ENCODE data around the gene IL9R. TPM values are rescaled to one million over a fixed set of nuclear protein-coding genes. Genes with fewer than 3 reads are reported as not detected.
"Not testable (repeated sequence)": the region's sequence is repeated elsewhere in the genome, so short reads cannot be mapped to it uniquely, and the experiment has no call there.

Gene IL9R
- total and polyA plus RNA-seq, 2 donors (not counting 1 experiment from before 2014, with no cell fraction given) = 6.6 to 8.7 TPM

DNA sequence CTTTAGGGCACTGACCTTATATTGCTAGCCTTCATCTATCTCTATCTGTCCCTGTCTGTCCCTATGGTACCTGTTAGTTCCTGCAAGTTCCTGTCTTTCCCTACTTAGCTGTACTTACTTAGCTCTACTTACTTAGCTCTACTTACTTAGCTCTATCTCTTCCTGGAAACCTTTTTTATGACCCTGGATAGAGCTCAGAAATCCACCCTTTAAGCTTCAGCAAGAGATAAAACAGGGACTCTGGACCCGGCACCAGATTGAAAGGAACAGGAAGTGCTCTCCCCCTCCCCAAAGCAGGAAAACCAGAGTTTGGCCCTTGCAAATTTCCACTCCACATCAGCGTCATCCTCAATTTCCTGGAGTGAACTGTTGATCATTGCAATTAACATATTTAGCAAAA, 12.3 kb upstream of the IL9R start:
- ATAC-seq (ENCODE audit: low read depth) = no peak
- DNase-seq = no peak
- peaks cover 4% of the 10 kb centered on the region for H3K27me3 Mint-ChIP-seq
- Histone ChIP-seq H3K27ac (ENCODE audit: low read length in 2 of 2) (no peak overlapping the region), H3K36me3 (replicated peaks in 1 of 2; ENCODE audit: control extremely low read depth in 1 of 2, control insufficient read depth in 1 of 2, extremely low read depth in 1 of 2, insufficient read depth in 2 of 2, low read length in 1 of 2) (no peaks in the 10 kb centered on the region), H3K9me3 (ENCODE audit: control extremely low read depth in 1 of 3, control insufficient read depth in 2 of 3, insufficient read depth in 1 of 3, low read length in 2 of 3) (peaks cover 0 to 14% (median 3%) of the 10 kb centered on the region in 3 donors), H2AFZ (ENCODE audit: insufficient read depth, low read depth, low read length, poor library complexity, severe bottlenecking) (no peak overlapping the region), H3K4me2 (replicated peaks; ENCODE audit: low read depth, low read length, poor library complexity, severe bottlenecking) (no peak overlapping the region), H3K4me3 (ENCODE audit: control extremely low read depth in 1 of 5, extremely low read depth in 1 of 5, insufficient read depth in 1 of 5, low read depth in 2 of 5, low read length in 4 of 5) (no peak overlapping the region), H3K9ac (ENCODE audit: low read length) (no peak overlapping the region), H3K27me3 (replicated peaks in 1 of 4; ENCODE audit: control extremely low read depth in 1 of 4, control insufficient read depth in 3 of 4, insufficient read depth in 4 of 4, low read length in 3 of 4) (no peaks in the 10 kb centered on the region), H3K4me1 (ENCODE audit: control insufficient read depth in 2 of 2, insufficient read depth in 2 of 2, low read length in 2 of 2) (no peaks in the 10 kb centered on the region), H4K20me1 (ENCODE audit: control insufficient read depth, insufficient read depth, low read length, poor library complexity, severe bottlenecking) (no peaks in the 10 kb centered on the region), H3K79me2 (ENCODE audit: control insufficient read depth, insufficient read depth, low read length) (no peaks in the 10 kb centered on the region)
- ChIA-PET POLR2A (no interaction called here), CTCF (no interaction called here)
- 80% methylated on average over 2 of the region's 2 CpGs for WGBS (ENCODE audit: insufficient coverage)
- intact Hi-C loops (cut with micrococcal nuclease) = no loop called here
- TF ChIP-seq CTCF (IDR thresholded peaks at IDR 0.05) (no peak), EZH2 (IDR thresholded peaks at IDR 0.05; ENCODE audit: borderline replicate concordance, insufficient read depth, low read depth, low read length, poor library complexity, severe bottlenecking) (no peak)
- no peaks in the 10 kb centered on the region for H3K4me1 Mint-ChIP-seq
- peaks cover 1% of the 10 kb centered on the region for H3K9me3 Mint-ChIP-seq (ENCODE audit: insufficient read depth)
- H3K27ac Mint-ChIP-seq = no peak overlapping the region
- no peak overlapping the region for H3K4me3 Mint-ChIP-seq

DNA sequence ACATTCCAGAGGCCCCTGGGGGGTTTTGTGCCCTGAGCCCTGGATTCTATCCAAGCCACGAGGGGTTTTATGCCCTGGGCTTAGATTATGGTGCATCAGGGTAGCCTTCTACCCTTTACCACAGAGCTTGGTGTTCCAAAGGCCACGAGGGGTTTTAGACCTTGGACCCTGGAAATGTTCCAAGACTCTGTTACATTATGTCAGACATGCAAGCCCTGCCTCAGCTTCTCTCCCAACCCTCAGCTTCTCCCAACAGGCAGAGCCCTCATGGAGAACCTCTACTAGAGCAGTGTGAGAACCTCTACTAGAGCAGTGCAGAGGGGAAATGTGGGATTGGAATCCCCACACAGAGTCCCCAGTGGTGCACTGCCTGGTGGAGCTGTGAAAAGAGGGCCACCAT, 10.5 kb upstream of the IL9R start:
- H3K9ac ChIP-seq (ENCODE audit: low read length); ATAC-seq (ENCODE audit: low read depth); H3K4me1 ChIP-seq (ENCODE audit: control insufficient read depth in 2 of 2, insufficient read depth in 2 of 2, low read length in 2 of 2); DNase-seq; H3K4me3 Mint-ChIP-seq; H3K27ac Mint-ChIP-seq; H3K4me3 ChIP-seq (ENCODE audit: control extremely low read depth in 1 of 5, extremely low read depth in 1 of 5, insufficient read depth in 1 of 5, low read depth in 2 of 5, low read length in 4 of 5); H3K27me3 Mint-ChIP-seq; H3K9me3 Mint-ChIP-seq (ENCODE audit: insufficient read depth); H3K36me3 ChIP-seq (replicated peaks in 1 of 2; ENCODE audit: control extremely low read depth in 1 of 2, control insufficient read depth in 1 of 2, extremely low read depth in 1 of 2, insufficient read depth in 2 of 2, low read length in 1 of 2); H3K27ac ChIP-seq (ENCODE audit: low read length in 2 of 2); POLR2A ChIA-PET; CTCF ChIA-PET; intact Hi-C loops (cut with micrococcal nuclease); H3K27me3 ChIP-seq (replicated peaks in 1 of 4; ENCODE audit: control extremely low read depth in 1 of 4, control insufficient read depth in 3 of 4, insufficient read depth in 4 of 4, low read length in 3 of 4); H3K79me2 ChIP-seq (ENCODE audit: control insufficient read depth, insufficient read depth, low read length); H4K20me1 ChIP-seq (ENCODE audit: control insufficient read depth, insufficient read depth, low read length, poor library complexity, severe bottlenecking); H3K4me2 ChIP-seq (replicated peaks; ENCODE audit: low read depth, low read length, poor library complexity, severe bottlenecking); H3K4me1 Mint-ChIP-seq; H2AFZ ChIP-seq (ENCODE audit: insufficient read depth, low read depth, low read length, poor library complexity, severe bottlenecking): not testable (repeated sequence)
- 51% methylated on average over 2 of the region's 2 CpGs for WGBS (ENCODE audit: insufficient coverage)
- peaks cover 0 to 14% (median 3%) of the 10 kb centered on the region in 3 donors for H3K9me3 ChIP-seq (ENCODE audit: control extremely low read depth in 1 of 3, control insufficient read depth in 2 of 3, insufficient read depth in 1 of 3, low read length in 2 of 3)

Data from B cell (primary cell).